Right cardiac atrium (tissue), 5 donors: ENCODE measurements around the gene GPATCH11. TPM values are rescaled to one million over a fixed set of nuclear protein-coding genes. Genes with fewer than 3 reads are reported as not detected.

Source experiments
- ATAC-seq, 2 donors: fragments of 200-7000 bp; cut with Tn5 transposase; one replicate each; pipeline versions ENCODE4 v1.8.0 to v1.9.1; 2020; ENCODE audit warnings: moderate library complexity in 2 of 2, mild to moderate bottlenecking in 1 of 2
- DNase-seq, 3 donors: peaks; one replicate each; pipeline ENCODE4 v3.0.0-alpha.2; 2020
- H3K27ac ChIP-seq: one replicate; pipeline ENCODE4 v1.5.1; 2013; ENCODE audit warnings: mild to moderate bottlenecking, low read length, control low read depth, moderate library complexity
- H3K27me3 ChIP-seq: one replicate; pipeline ENCODE4 v1.6.1; 2013; ENCODE audit not compliant: control insufficient read depth, insufficient read depth
- H3K4me1 ChIP-seq: one replicate; pipeline ENCODE4 v1.6.1; 2013; ENCODE audit warnings: low read length; ENCODE audit not compliant: control insufficient read depth, insufficient read depth
- H3K4me3 ChIP-seq: one replicate; pipeline ENCODE4 v1.5.1; 2013; ENCODE audit warnings: low read length, control low read depth
- H3K9me3 ChIP-seq: one replicate; pipeline ENCODE4 v1.6.1; 2013; ENCODE audit warnings: low read length; ENCODE audit not compliant: control insufficient read depth
- WGBS: extraction: QIAGEN DNeasy Blood & Tissue Kit; methylation state at CpG from one replicate; pipeline ENCODE4 v1.1.7; 2013; 5-methylcytosine and 5-hydroxymethylcytosine counted together
- intact Hi-C, 4 donors: fragments of 100-400 bp; cut with DNase I; formaldehyde crosslinking; loops; one replicate each; pipeline versions ENCODE4 v1.11.0 to v1.14.0; 2022 to 2023
- polyA plus RNA-seq: library from polyadenylated mRNA; stranded (reverse); fragments of 200-250 nt; gene quantifications from one replicate; pipeline ENCODE4 v1.2.3, GENCODE V29; 2013
- total RNA-seq, 4 donors: library from RNA; stranded (reverse); fragmentation: NEBNext Ultra II Directional; extraction: Animal tissue kit (Norgen Biotek cat#: 25700); gene quantifications; one replicate each; pipeline ENCODE4 v1.2.1, GENCODE V29; 2021
- donor health status: healthy with polysubstance abuse.
- donor health status: DM: no; HTN: yes; CAD: no.
- donor health status: DM: no; HTN: no; CAD: no.
- donor health status: DM: no; HTN: yes; CAD: no; lungs with severe emphysema.
- donor health status: DM: yes; HTN: yes; CAD: no.

GPATCH11 gene
- total and polyA plus RNA-seq, 5 donors, result 4.1 to 8.6 (median 5.8) TPM

- ATAC-seq (no peak), DNase-seq (no peak)
- no peaks in the 10 kb centered on the region for H3K4me1 ChIP-seq
- WGBS, result 95% methylated on average over 4 of the region's 4 CpGs
- H3K27me3 ChIP-seq, result no peaks in the 10 kb centered on the region
- H3K4me3 ChIP-seq, result no peak overlapping the region
- H3K9me3 ChIP-seq, result no peaks in the 10 kb centered on the region
- no peak overlapping the region for H3K27ac ChIP-seq
- intact Hi-C loops, result no loop called here
Measured at GRCh38 chr2:37109523-37109922, 25.2 kb downstream of the GPATCH11 start.

GRCh38 chr2:37110306-37111212 is 26.2 kb downstream of the GPATCH11 start:
- no peaks in the 10 kb centered on the region for H3K27me3 ChIP-seq
- H3K27ac ChIP-seq, result no peak overlapping the region
- no peak overlapping the region for H3K4me3 ChIP-seq
- ATAC-seq (no peak), DNase-seq (no peak)
- WGBS, result 92% methylated on average over 4 of the region's 4 CpGs
- H3K9me3 ChIP-seq, result no peaks in the 10 kb centered on the region
- intact Hi-C loops, result no loop called here
- no peaks in the 10 kb centered on the region for H3K4me1 ChIP-seq

GRCh38 chr2:37111958-37112357 is 27.6 kb downstream of the GPATCH11 start:
- WGBS, result 100% methylated on average over 2 of the region's 2 CpGs
- Histone ChIP-seq H3K4me3 (no peak overlapping the region), H3K9me3 (no peaks in the 10 kb centered on the region), H3K27ac (no peak overlapping the region), H3K27me3 (no peaks in the 10 kb centered on the region), H3K4me1 (no peaks in the 10 kb centered on the region)
- intact Hi-C loops, result no loop called here
- DNase-seq (no peak), ATAC-seq (no peak)

GRCh38 chr2:37117566-37117965 is 33.2 kb downstream of the GPATCH11 start:
- no peaks in the 10 kb centered on the region for H3K9me3 ChIP-seq
- no peak overlapping the region for H3K4me3 ChIP-seq
- intact Hi-C loops, result no loop called here
- H3K27me3 ChIP-seq, result no peaks in the 10 kb centered on the region
- no peak for DNase-seq
- H3K4me1 ChIP-seq, result no peaks in the 10 kb centered on the region
- no peak overlapping the region for H3K27ac ChIP-seq
- no peak for ATAC-seq
- 90% methylated on average over 1 of the region's 1 CpG for WGBS

- no peak overlapping the region for H3K4me3 ChIP-seq
- no peaks in the 10 kb centered on the region for H3K4me1 ChIP-seq
- intact Hi-C loops, result no loop called here
- DNase-seq (no peak), ATAC-seq (no peak)
- 97% methylated on average over 5 of the region's 5 CpGs for WGBS
- H3K27ac ChIP-seq, result no peak overlapping the region
- no peaks in the 10 kb centered on the region for H3K9me3 ChIP-seq
- H3K27me3 ChIP-seq, result no peaks in the 10 kb centered on the region
Measured at GRCh38 chr2:37119157-37119556, 34.8 kb downstream of the GPATCH11 start.

GRCh38 chr2:37125416-37125815 is 41.1 kb downstream of the GPATCH11 start:
- Histone ChIP-seq H3K27ac (no peak overlapping the region), H3K27me3 (no peaks in the 10 kb centered on the region), H3K9me3 (no peaks in the 10 kb centered on the region), H3K4me3 (no peak overlapping the region), H3K4me1 (no peaks in the 10 kb centered on the region)
- ATAC-seq (no peak), DNase-seq (no peak)
- WGBS, result 93% methylated on average over 2 of the region's 2 CpGs
- intact Hi-C loops, result no loop called here

GRCh38 chr2:37132914-37133313 is 48.6 kb downstream of the GPATCH11 start:
- no peak for ATAC-seq
- WGBS, result 95% methylated on average over 6 of the region's 6 CpGs
- intact Hi-C loops, result no loop called here

GRCh38 chr2:37142546-37142945 is 58.2 kb downstream of the GPATCH11 start:
- DNase-seq, result no peak
- intact Hi-C loops, result no loop called here
- H3K27ac ChIP-seq, result no peak overlapping the region
- H3K4me1 ChIP-seq, result no peaks in the 10 kb centered on the region
- ATAC-seq, result no peak
- H3K27me3 ChIP-seq, result no peaks in the 10 kb centered on the region
- H3K9me3 ChIP-seq, result no peaks in the 10 kb centered on the region
- no peak overlapping the region for H3K4me3 ChIP-seq

More at GRCh38 chr2:37132914-37133313, 48.6 kb downstream of the GPATCH11 start:
- Histone ChIP-seq H3K4me1 (no peaks in the 10 kb centered on the region), H3K4me3 (no peak overlapping the region), H3K27ac (no peak overlapping the region), H3K9me3 (no peaks in the 10 kb centered on the region), H3K27me3 (no peaks in the 10 kb centered on the region)
- DNase-seq, result no peak

GRCh38 chr2:37143974-37144373 is 59.7 kb downstream of the GPATCH11 start:
- WGBS, result 90% methylated on average over 1 of the region's 1 CpG
- intact Hi-C loops, result no loop called here
- H3K9me3 ChIP-seq, result no peaks in the 10 kb centered on the region
- no peaks in the 10 kb centered on the region for H3K27me3 ChIP-seq
- no peak overlapping the region for H3K4me3 ChIP-seq
- no peak for ATAC-seq
- H3K4me1 ChIP-seq, result no peaks in the 10 kb centered on the region
- no peak overlapping the region for H3K27ac ChIP-seq
- no peak for DNase-seq

- no peak for DNase-seq
Measured at GRCh38 chr2:37146062-37146461, 61.7 kb downstream of the GPATCH11 start.

GRCh38 chr2:37148325-37148724 is 64.0 kb downstream of the GPATCH11 start:
- no peak overlapping the region for H3K27ac ChIP-seq
- no peaks in the 10 kb centered on the region for H3K27me3 ChIP-seq
- DNase-seq (no peak), ATAC-seq (no peak)
- WGBS, result 96% methylated on average over 7 of the region's 7 CpGs
- H3K4me1 ChIP-seq, result no peaks in the 10 kb centered on the region
- no peaks in the 10 kb centered on the region for H3K9me3 ChIP-seq
- H3K4me3 ChIP-seq, result no peak overlapping the region
- intact Hi-C loops, result no loop called here

More at GRCh38 chr2:37146062-37146461, 61.7 kb downstream of the GPATCH11 start:
- ATAC-seq, result no peak
- intact Hi-C loops, result no loop called here
- no peaks in the 10 kb centered on the region for H3K4me1 ChIP-seq
- no peaks in the 10 kb centered on the region for H3K9me3 ChIP-seq
- WGBS, result 94% methylated on average over 2 of the region's 2 CpGs
- no peak overlapping the region for H3K27ac ChIP-seq
- H3K4me3 ChIP-seq, result no peak overlapping the region
- H3K27me3 ChIP-seq, result no peaks in the 10 kb centered on the region
